Activated naive CD8-positive, alpha-beta T cell (primary cell): ENCODE data around the gene MAP2K2.

ENCODE experiments used
- H3K27ac Mint-ChIP-seq: one replicate; pipeline ENCODE4 v1.8.0; 2021; ENCODE audit warnings: mixed read lengths
- H3K27me3 Mint-ChIP-seq: one replicate; pipeline ENCODE4 v1.8.0; 2021; ENCODE audit warnings: mixed read lengths
- H3K36me3 Mint-ChIP-seq: one replicate; pipeline ENCODE4 v1.8.0; 2021; ENCODE audit warnings: mixed read lengths
- H3K4me1 Mint-ChIP-seq: one replicate; pipeline ENCODE4 v1.8.0; 2021; ENCODE audit warnings: low read depth, mixed read lengths
- H3K4me3 Mint-ChIP-seq: one replicate; pipeline ENCODE4 v1.8.0; 2021; ENCODE audit warnings: mild to moderate bottlenecking, mixed read lengths
- H3K9me3 Mint-ChIP-seq: one replicate; pipeline ENCODE4 v1.8.0; 2021; ENCODE audit warnings: low read depth, mixed read lengths

Gene MAP2K2

GRCh38 chr19:4043966-4044715, 79.8 kb downstream of the MAP2K2 start:
- no peaks in the 10 kb centered on the region for H3K36me3 Mint-ChIP-seq
- H3K4me1 Mint-ChIP-seq, result peaks cover 15% of the 10 kb centered on the region
- H3K27ac Mint-ChIP-seq, result no peak overlapping the region
- H3K4me3 Mint-ChIP-seq, result no peak overlapping the region
- no peaks in the 10 kb centered on the region for H3K27me3 Mint-ChIP-seq
- no peaks in the 10 kb centered on the region for H3K9me3 Mint-ChIP-seq

- Mint-ChIP-seq H3K4me1 (peaks cover 15% of the 10 kb centered on the region), H3K9me3 (no peaks in the 10 kb centered on the region), H3K27me3 (no peaks in the 10 kb centered on the region), H3K27ac (no peak overlapping the region), H3K36me3 (no peaks in the 10 kb centered on the region), H3K4me3 (no peak overlapping the region)
Observed at GRCh38 chr19:4043401-4043800, 80.5 kb downstream of the MAP2K2 start.

- H3K4me3 Mint-ChIP-seq, result no peak overlapping the region
- peaks cover 15% of the 10 kb centered on the region for H3K4me1 Mint-ChIP-seq
- no peak overlapping the region for H3K27ac Mint-ChIP-seq
Observed at GRCh38 chr19:4042731-4043082, 81.2 kb downstream of the MAP2K2 start.

GRCh38 chr19:4042064-4042730, 81.7 kb downstream of the MAP2K2 start:
- no peaks in the 10 kb centered on the region for H3K36me3 Mint-ChIP-seq
- no peaks in the 10 kb centered on the region for H3K9me3 Mint-ChIP-seq
- H3K27ac Mint-ChIP-seq, result no peak overlapping the region
- H3K4me3 Mint-ChIP-seq, result no peak overlapping the region
- H3K4me1 Mint-ChIP-seq, result peaks cover 14% of the 10 kb centered on the region
- no peaks in the 10 kb centered on the region for H3K27me3 Mint-ChIP-seq

More at GRCh38 chr19:4042731-4043082, 81.2 kb downstream of the MAP2K2 start:
- H3K27me3 Mint-ChIP-seq, result no peaks in the 10 kb centered on the region
- H3K36me3 Mint-ChIP-seq, result no peaks in the 10 kb centered on the region
- H3K9me3 Mint-ChIP-seq, result no peaks in the 10 kb centered on the region
